Fibroblast of pulmonary artery (primary cell): ENCODE data around the gene STIM1.

ENCODE experiments used
- DNase-seq: peaks from one replicate; pipeline ENCODE4 v3.0.0-alpha.2; 2010; ENCODE audit warnings: low read depth
- H3K4me3 ChIP-seq: replicated peaks from 2 replicates; pipeline ENCODE4 v1.5.1; 2011; ENCODE audit warnings: low read depth, mild to moderate bottlenecking, control low read depth, low read length, moderate library complexity
- CTCF ChIP-seq: IDR thresholded peaks from 2 replicates; pipeline ENCODE4 v1.5.1; 2011; ENCODE audit warnings: mild to moderate bottlenecking, control low read depth, low read length, inconsistent platforms; ENCODE audit errors: missing control alignments

Gene STIM1

GRCh38 chr11:4025248-4025966 lies 169.9 kb downstream of the STIM1 start:
- peak; percentile 93 for DNase-seq
- H3K4me3 ChIP-seq = peak overlapping the region; percentile 21
- TF ChIP-seq CTCF = no peak

GRCh38 chr11:4025967-4026324 lies 170.5 kb downstream of the STIM1 start:
- H3K4me3 ChIP-seq = no peak overlapping the region

GRCh38 chr11:4026389-4026788 lies 170.9 kb downstream of the STIM1 start:
- H3K4me3 ChIP-seq = no peak overlapping the region
- no peak for DNase-seq
- TF ChIP-seq CTCF = no peak

More at GRCh38 chr11:4025967-4026324, 170.5 kb downstream of the STIM1 start:
- DNase-seq = peak; percentile 74
- no peak for TF ChIP-seq CTCF

GRCh38 chr11:4027746-4028145 lies 172.3 kb downstream of the STIM1 start:
- H3K4me3 ChIP-seq = no peak overlapping the region
- no peak for DNase-seq
- no peak for TF ChIP-seq CTCF

GRCh38 chr11:4030197-4030596 lies 174.7 kb downstream of the STIM1 start:
- TF ChIP-seq CTCF = no peak
- no peak for DNase-seq
- H3K4me3 ChIP-seq = no peak overlapping the region

- no peak for TF ChIP-seq CTCF
- no peak for DNase-seq
- H3K4me3 ChIP-seq = no peak overlapping the region
Measured at GRCh38 chr11:4032097-4032496, 176.6 kb downstream of the STIM1 start.

- TF ChIP-seq CTCF = no peak
- H3K4me3 ChIP-seq = no peak overlapping the region
- no peak for DNase-seq
Measured at GRCh38 chr11:4035985-4036384, 180.5 kb downstream of the STIM1 start.
